HEK293 (cell line): ENCODE data around the gene CCNT2.
"Not testable (repeated sequence)": the region's sequence is repeated elsewhere in the genome, so short reads cannot be mapped to it uniquely, and the experiment has no call there.

Experiments used
- CTCF ChIA-PET: fragments of 350-600 bp; formaldehyde crosslinking; extraction: SDS; loops from one replicate; lab custom pipeline; 2021; ENCODE audit warnings: antibody characterized with exemption; lab: Yijun Ruan, JAX
- POLR2A ChIA-PET: fragments of 300-600 bp; formaldehyde crosslinking; extraction: SDS; loops from one replicate; lab custom pipeline; 2020; ENCODE audit warnings: antibody characterized with exemption, inconsistent platforms; lab: Yijun Ruan, JAX
- H3K27ac ChIP-seq: fragments of 200-500 bp; sonication (Bioruptor generic); 2 replicates; pipeline ENCODE4 v1.5.1; 2014; ENCODE audit warnings: low read depth, low read length, control low read depth, inconsistent platforms; ENCODE audit errors: extremely low read depth
- H3K36me3 ChIP-seq, 2 experiments: fragments of 200-500 bp in 1 of 2; sonication (Bioruptor generic) in 1 of 2; 1 replicate in 1 of 2; 2 replicates in 1 of 2; pipeline ENCODE4 v1.5.1; 2014 to 2017; ENCODE audit warnings: inconsistent platforms in 2 of 2, low read length in 2 of 2; ENCODE audit not compliant: control insufficient read depth in 2 of 2, insufficient read depth in 1 of 2
- H3K4me1 ChIP-seq: fragments of 200-500 bp; sonication (Bioruptor generic); 2 replicates; pipeline ENCODE4 v1.5.1; 2014; ENCODE audit warnings: mild to moderate bottlenecking, low read length, inconsistent platforms; ENCODE audit not compliant: control insufficient read depth, insufficient read depth
- H3K4me3 ChIP-seq: 2 replicates; pipeline ENCODE4 v1.5.1; 2011; ENCODE audit warnings: low read depth, mild to moderate bottlenecking, control low read depth, low read length, moderate library complexity
- H3K9me3 ChIP-seq: fragments of 200-500 bp; sonication (Bioruptor generic); 2 replicates; pipeline ENCODE4 v1.5.1; 2014; ENCODE audit warnings: low read depth, low read length, inconsistent platforms; ENCODE audit not compliant: control insufficient read depth, insufficient read depth
- BCL11A ChIP-seq: fragments of 450-650 bp; formaldehyde crosslinking; IDR thresholded peaks from 2 replicates; pipeline ENCODE4 v1.5.1; 2016; ENCODE audit warnings: low read depth, missing biosample characterization, missing genetic modification characterization
- GLI4 ChIP-seq: fragments of 450-650 bp; formaldehyde crosslinking; IDR thresholded peaks from 2 replicates; pipeline ENCODE4 v1.5.1; 2016; ENCODE audit warnings: missing biosample characterization, missing genetic modification characterization
- GLIS1 ChIP-seq: fragments of 450-650 bp; formaldehyde crosslinking; IDR thresholded peaks from 2 replicates; pipeline ENCODE4 v1.5.1; 2016; ENCODE audit warnings: missing biosample characterization, missing genetic modification characterization
- KLF10 ChIP-seq: fragments of 450-650 bp; IDR thresholded peaks from 2 replicates; pipeline ENCODE4 v1.5.1; 2018; ENCODE audit warnings: missing biosample characterization, mild to moderate bottlenecking, missing genetic modification characterization
- OVOL3 ChIP-seq: fragments of 450-650 bp; formaldehyde crosslinking; IDR thresholded peaks from 2 replicates; pipeline ENCODE4 v1.5.1; 2016; ENCODE audit warnings: missing biosample characterization, missing genetic modification characterization
- SCRT2 ChIP-seq: fragments of 450-650 bp; formaldehyde crosslinking; IDR thresholded peaks from 2 replicates; pipeline ENCODE4 v1.5.1; 2016; ENCODE audit warnings: missing biosample characterization, missing genetic modification characterization
- SP2 ChIP-seq: fragments of 450-650 bp; formaldehyde crosslinking; IDR thresholded peaks from 2 replicates; pipeline ENCODE4 v1.5.1; 2016; ENCODE audit warnings: missing biosample characterization, missing genetic modification characterization
- TRIM28 ChIP-seq: IDR thresholded peaks from 2 replicates; pipeline ENCODE4 v1.6.1; 2011; ENCODE audit warnings: low read length, control low read depth, borderline replicate concordance
- ZIC2 ChIP-seq: fragments of 450-650 bp; formaldehyde crosslinking; IDR thresholded peaks from 2 replicates; pipeline ENCODE4 v1.5.1; 2016; ENCODE audit warnings: missing biosample characterization, missing genetic modification characterization
- ZNF10 ChIP-seq: fragments of 450-650 bp; formaldehyde crosslinking; IDR thresholded peaks from 2 replicates; pipeline ENCODE4 v1.5.1; 2017; ENCODE audit warnings: missing biosample characterization, missing genetic modification characterization
- ZNF114 ChIP-seq: fragments of 450-650 bp; formaldehyde crosslinking; IDR thresholded peaks from 2 replicates; pipeline ENCODE4 v1.5.0; 2017; ENCODE audit warnings: missing biosample characterization, missing genetic modification characterization
- ZNF133 ChIP-seq: fragments of 450-650 bp; formaldehyde crosslinking; IDR thresholded peaks from 2 replicates; pipeline ENCODE4 v1.5.1; 2016; ENCODE audit warnings: missing biosample characterization, missing genetic modification characterization
- ZNF146 ChIP-seq: fragments of 450-650 bp; formaldehyde crosslinking; IDR thresholded peaks from 2 replicates; pipeline ENCODE4 v1.5.1; 2016; ENCODE audit warnings: missing biosample characterization, missing genetic modification characterization
- ZNF169 ChIP-seq: fragments of 450-650 bp; formaldehyde crosslinking; IDR thresholded peaks from 2 replicates; pipeline ENCODE4 v1.5.1; 2016; ENCODE audit warnings: missing biosample characterization, missing genetic modification characterization
- ZNF23 ChIP-seq: fragments of 450-650 bp; formaldehyde crosslinking; IDR thresholded peaks from 2 replicates; pipeline ENCODE4 v1.5.1; 2016; ENCODE audit warnings: missing biosample characterization, missing genetic modification characterization, borderline replicate concordance
- ZNF239 ChIP-seq: fragments of 450-650 bp; formaldehyde crosslinking; IDR thresholded peaks from 2 replicates; pipeline ENCODE4 v1.5.1; 2016; ENCODE audit warnings: missing biosample characterization, missing genetic modification characterization
- ZNF426 ChIP-seq: fragments of 450-650 bp; formaldehyde crosslinking; IDR thresholded peaks from 2 replicates; pipeline ENCODE4 v1.5.1; 2017; ENCODE audit warnings: missing biosample characterization, missing genetic modification characterization, mild to moderate bottlenecking, inconsistent platforms, moderate library complexity
- ZNF48 ChIP-seq: fragments of 450-650 bp; formaldehyde crosslinking; IDR thresholded peaks from 2 replicates; pipeline ENCODE4 v1.5.1; 2016; ENCODE audit warnings: missing biosample characterization, missing genetic modification characterization
- ZNF510 ChIP-seq: fragments of 450-650 bp; formaldehyde crosslinking; IDR thresholded peaks from 2 replicates; pipeline ENCODE4 v1.5.1; 2018; ENCODE audit warnings: mild to moderate bottlenecking, missing genetic modification characterization, missing biosample characterization; ENCODE audit not compliant: insufficient replicate concordance
- ZNF530 ChIP-seq: fragments of 450-650 bp; formaldehyde crosslinking; IDR thresholded peaks from 2 replicates; pipeline ENCODE4 v1.5.1; 2016; ENCODE audit warnings: low read depth, missing biosample characterization, missing genetic modification characterization
- ZNF558 ChIP-seq: fragments of 450-650 bp; formaldehyde crosslinking; IDR thresholded peaks from 2 replicates; pipeline ENCODE4 v1.5.1; 2016; ENCODE audit warnings: missing biosample characterization, missing genetic modification characterization
- TF ChIP-seq, protein P1 (sequence below): fragments of 450-650 bp; formaldehyde crosslinking; IDR thresholded peaks from 2 replicates; pipeline ENCODE4 v1.5.1; 2016; ENCODE audit warnings: missing biosample characterization, missing genetic modification characterization
- TF ChIP-seq, protein P2 (sequence below): fragments of 450-650 bp; formaldehyde crosslinking; IDR thresholded peaks from 2 replicates; pipeline ENCODE4 v1.5.1; 2016; ENCODE audit warnings: missing biosample characterization, missing genetic modification characterization
- TF ChIP-seq, protein P3 (sequence below): fragments of 450-650 bp; formaldehyde crosslinking; IDR thresholded peaks from 2 replicates; pipeline ENCODE4 v1.5.1; 2016; ENCODE audit warnings: missing biosample characterization, missing genetic modification characterization

CCNT2 gene

DNA sequence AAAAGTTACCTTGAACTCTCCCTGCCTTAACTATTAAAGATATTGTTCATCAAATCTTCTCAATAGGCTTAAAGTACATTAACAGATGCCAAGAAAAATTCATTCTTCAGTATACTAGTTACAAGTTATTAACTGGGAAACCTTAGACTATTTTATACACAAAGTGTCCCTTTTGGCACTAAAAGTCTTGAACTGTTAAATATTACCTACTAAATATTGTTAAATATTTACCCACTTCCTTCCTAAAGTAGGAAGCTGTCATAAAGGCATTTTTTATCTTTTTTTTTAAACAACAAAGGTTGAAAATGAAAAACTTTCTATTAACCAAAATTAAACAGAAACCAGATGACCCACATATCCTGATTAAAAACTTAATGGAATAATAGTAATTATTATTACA, 19.4 kb upstream of the CCNT2 start (continued):
- TF ChIP-seq GLIS1 (tag by site-specific recombination) (no peak), ZNF133 (no peak), ZNF48 (tag by site-specific recombination) (no peak), ZNF558 (no peak), TRIM28 (no peak), BCL11A (tag by site-specific recombination) (no peak)
- TF ChIP-seq, protein P1, sequence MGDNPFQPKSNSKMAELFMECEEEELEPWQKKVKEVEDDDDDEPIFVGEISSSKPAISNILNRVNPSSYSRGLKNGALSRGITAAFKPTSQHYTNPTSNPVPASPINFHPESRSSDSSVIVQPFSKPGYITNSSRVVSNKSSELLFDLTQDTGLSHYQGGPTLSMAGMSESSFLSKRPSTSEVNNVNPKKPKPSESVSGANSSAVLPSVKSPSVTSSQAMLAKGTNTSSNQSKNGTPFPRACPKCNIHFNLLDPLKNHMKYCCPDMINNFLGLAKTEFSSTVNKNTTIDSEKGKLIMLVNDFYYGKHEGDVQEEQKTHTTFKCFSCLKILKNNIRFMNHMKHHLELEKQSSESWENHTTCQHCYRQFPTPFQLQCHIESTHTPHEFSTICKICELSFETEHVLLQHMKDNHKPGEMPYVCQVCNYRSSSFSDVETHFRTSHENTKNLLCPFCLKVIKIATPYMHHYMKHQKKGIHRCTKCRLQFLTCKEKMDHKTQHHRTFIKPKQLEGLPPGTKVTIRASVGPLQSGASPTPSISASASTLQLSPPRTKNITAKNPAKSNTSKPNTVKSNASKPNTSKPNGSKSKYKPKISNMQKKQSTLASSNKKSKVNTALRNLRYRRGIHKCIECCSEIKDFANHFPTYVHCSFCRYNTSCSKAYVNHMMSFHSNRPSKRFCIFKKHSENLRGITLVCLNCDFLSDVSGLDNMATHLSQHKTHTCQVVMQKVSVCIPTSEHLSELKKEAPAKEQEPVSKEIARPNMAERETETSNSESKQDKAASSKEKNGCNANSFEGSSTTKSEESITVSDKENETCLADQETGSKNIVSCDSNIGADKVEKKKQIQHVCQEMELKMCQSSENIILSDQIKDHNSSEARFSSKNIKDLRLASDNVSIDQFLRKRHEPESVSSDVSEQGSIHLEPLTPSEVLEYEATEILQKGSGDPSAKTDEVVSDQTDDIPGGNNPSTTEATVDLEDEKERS (tag by site-specific recombination) = no peak

DNA sequence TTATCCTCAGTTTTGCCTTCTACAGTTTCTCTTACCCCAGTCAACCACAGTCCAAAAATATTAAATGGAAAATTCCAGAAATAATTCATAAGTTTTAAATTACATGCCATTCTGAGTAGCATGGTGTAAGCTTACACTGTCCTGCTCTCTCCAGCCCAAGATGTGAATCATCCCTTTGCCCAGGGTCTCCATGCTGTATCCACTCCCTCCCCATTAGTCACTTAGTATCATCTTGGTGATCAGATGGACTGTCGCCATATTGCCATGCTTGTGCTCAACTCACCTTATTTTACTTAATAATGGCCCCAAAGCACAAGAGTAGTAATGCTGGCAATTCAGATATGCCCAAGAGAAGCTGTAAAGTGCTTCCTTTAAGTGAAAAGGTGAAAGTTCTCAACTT, 18.5 kb upstream of the CCNT2 start:
- Histone ChIP-seq H3K27ac (no peak overlapping the region), H3K4me1 (no peaks in the 10 kb centered on the region), H3K36me3 (no peaks in the 10 kb centered on the region), H3K9me3 (no peaks in the 10 kb centered on the region), H3K4me3 (no peak overlapping the region)
- POLR2A ChIA-PET = no interaction called here
- TF ChIP-seq ZNF530 (tag by site-specific recombination) (no peak), ZNF114 (tag by site-specific recombination) (no peak), SP2 (tag by site-specific recombination) (no peak), ZNF510 (no peak), GLI4 (tag by site-specific recombination) (no peak), TRIM28 (no peak)
- TF ChIP-seq, protein P2, sequence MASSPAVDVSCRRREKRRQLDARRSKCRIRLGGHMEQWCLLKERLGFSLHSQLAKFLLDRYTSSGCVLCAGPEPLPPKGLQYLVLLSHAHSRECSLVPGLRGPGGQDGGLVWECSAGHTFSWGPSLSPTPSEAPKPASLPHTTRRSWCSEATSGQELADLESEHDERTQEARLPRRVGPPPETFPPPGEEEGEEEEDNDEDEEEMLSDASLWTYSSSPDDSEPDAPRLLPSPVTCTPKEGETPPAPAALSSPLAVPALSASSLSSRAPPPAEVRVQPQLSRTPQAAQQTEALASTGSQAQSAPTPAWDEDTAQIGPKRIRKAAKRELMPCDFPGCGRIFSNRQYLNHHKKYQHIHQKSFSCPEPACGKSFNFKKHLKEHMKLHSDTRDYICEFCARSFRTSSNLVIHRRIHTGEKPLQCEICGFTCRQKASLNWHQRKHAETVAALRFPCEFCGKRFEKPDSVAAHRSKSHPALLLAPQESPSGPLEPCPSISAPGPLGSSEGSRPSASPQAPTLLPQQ (tag by site-specific recombination) = no peak
- CTCF ChIA-PET = interaction anchor here (2.6 kb wide), 1 partner anchor 449 kb away, joined by 11 read pairs; no protein-coding TSS in a partner anchor

DNA sequence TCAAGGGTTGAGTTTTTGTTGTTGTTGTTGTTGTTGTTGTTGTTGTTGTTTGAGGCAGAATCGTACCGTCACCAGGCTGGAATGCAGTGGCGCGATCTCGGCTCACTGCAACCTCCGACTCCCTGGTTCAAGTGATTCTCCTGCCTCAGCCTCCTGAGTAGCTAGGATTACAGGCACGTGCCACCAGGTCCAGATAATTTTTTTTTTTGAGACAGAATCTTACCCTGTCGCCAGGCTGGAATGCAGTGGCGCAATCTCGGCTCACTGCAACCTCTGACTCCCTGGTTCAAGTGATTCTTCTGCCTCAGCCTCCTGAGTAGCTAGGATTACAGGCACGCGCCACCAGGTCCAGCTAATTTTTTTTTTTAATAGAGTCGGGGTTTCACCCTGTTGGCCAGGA, 14.9 kb upstream of the CCNT2 start:
- H3K4me1 ChIP-seq, H3K4me3 ChIP-seq, H3K27ac ChIP-seq, H3K9me3 ChIP-seq, POLR2A ChIA-PET, H3K36me3 ChIP-seq: not testable (repeated sequence)
- CTCF ChIA-PET = interaction anchor here (0.7 kb wide), 2 partner anchors 92 to 453 kb away, joined by 3 read pairs; no protein-coding TSS in a partner anchor

DNA sequence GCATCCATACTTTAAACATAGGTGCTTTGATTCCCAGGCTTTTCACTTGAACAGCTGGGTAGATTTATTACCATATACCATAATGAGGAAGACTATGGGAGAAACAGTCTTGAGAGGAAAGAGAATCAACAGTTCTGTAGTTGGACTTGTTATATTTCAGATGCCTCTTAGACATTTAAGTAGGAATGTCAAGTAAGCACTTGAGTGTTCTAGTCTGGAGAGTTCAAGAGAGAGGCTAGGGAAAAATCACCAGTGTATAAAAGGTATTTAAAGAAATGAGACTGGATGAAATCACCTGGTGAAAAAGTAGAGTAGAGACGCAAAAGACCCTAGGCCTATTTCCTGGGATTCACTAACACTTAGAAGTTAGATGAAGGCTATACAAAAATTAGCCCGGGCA, 13.5 kb upstream of the CCNT2 start:
- POLR2A ChIA-PET = no interaction called here
- no peak for TF ChIP-seq ZNF426 (tag by site-specific recombination)
- TF ChIP-seq ZNF146 (tag by site-specific recombination) = no peak
- TF ChIP-seq KLF10 (tag by site-specific recombination) = no peak
- TF ChIP-seq ZNF239 (tag by site-specific recombination) = no peak
- no peak for TF ChIP-seq ZIC2 (tag by site-specific recombination)
- TF ChIP-seq, protein P3, sequence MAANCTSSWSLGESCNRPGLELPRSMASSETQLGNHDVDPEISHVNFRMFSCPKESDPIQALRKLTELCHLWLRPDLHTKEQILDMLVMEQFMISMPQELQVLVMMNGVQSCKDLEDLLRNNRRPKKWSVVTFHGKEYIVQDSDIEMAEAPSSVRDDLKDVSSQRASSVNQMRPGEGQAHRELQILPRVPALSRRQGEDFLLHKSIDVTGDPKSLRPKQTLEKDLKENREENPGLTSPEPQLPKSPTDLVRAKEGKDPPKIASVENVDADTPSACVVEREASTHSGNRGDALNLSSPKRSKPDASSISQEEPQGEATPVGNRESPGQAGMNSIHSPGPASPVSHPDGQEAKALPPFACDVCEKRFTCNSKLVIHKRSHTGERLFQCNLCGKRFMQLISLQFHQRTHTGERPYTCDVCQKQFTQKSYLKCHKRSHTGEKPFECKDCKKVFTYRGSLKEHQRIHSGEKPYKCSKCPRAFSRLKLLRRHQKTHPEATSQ (tag by site-specific recombination) = no peak
- TF ChIP-seq OVOL3 (tag by site-specific recombination) = no peak
- no peak for TF ChIP-seq ZNF10
- TF ChIP-seq SCRT2 (tag by site-specific recombination) = no peak
- no peak for TF ChIP-seq ZNF23 (tag by site-specific recombination)
- no peak for TF ChIP-seq ZNF169 (tag by site-specific recombination)

More for the DNA sequence above, 13.5 kb upstream of the CCNT2 start:
- CTCF ChIA-PET = interaction anchor here (0.6 kb wide), 1 partner anchor 1047 kb away, joined by 4 read pairs; no protein-coding TSS in a partner anchor
- no peaks in the 10 kb centered on the region for H3K9me3 ChIP-seq
- no peak overlapping the region for H3K4me3 ChIP-seq
- no peaks in the 10 kb centered on the region for H3K4me1 ChIP-seq
- H3K27ac ChIP-seq = no peak overlapping the region
- H3K36me3 ChIP-seq = no peaks in the 10 kb centered on the region
